CD8-positive, alpha-beta memory T cell (primary cell): Measurements from ENCODE around the gene SECISBP2L. TPM values are rescaled to one million over a fixed set of nuclear protein-coding genes. Genes with fewer than 3 reads are reported as not detected.
"Not testable (repeated sequence)": the region's sequence is repeated elsewhere in the genome, so short reads cannot be mapped to it uniquely, and the experiment has no call there.

Experiments
- CTCF ChIA-PET: fragments of 350-600 bp; sonication (Branson Sonifier 250); formaldehyde crosslinking; loops from one replicate; lab custom pipeline; 2021; ENCODE audit warnings: antibody characterized with exemption; lab: Charles Lee
- POLR2A ChIA-PET: fragments of 350-600 bp; sonication (Branson Sonifier 250); formaldehyde crosslinking; loops from one replicate; lab custom pipeline; 2021; ENCODE audit warnings: antibody characterized with exemption; lab: Charles Lee
- DNase-seq, 5 donors: peaks; one replicate each; pipeline versions ENCODE4 v3.0.0 to v3.0.0-alpha.2; 2020 to 2022; ENCODE audit warnings: mixed read lengths in 1 of 5
- H3K27ac ChIP-seq: one replicate; pipeline ENCODE4 v1.7.0; 2013; ENCODE audit warnings: low read depth, mild to moderate bottlenecking, low read length, moderate library complexity
- H3K27me3 ChIP-seq: 2 replicates; pipeline ENCODE4 v1.7.0; 2013; ENCODE audit warnings: low read length, mild to moderate bottlenecking; ENCODE audit not compliant: insufficient read depth, poor library complexity, severe bottlenecking
- H3K36me3 ChIP-seq: 2 replicates; pipeline ENCODE4 v1.7.0; 2013; ENCODE audit warnings: mild to moderate bottlenecking, low read length, moderate library complexity; ENCODE audit not compliant: insufficient read depth
- H3K4me1 ChIP-seq: 2 replicates; pipeline ENCODE4 v1.7.0; 2013; ENCODE audit warnings: mild to moderate bottlenecking, low read length, moderate library complexity; ENCODE audit not compliant: insufficient read depth
- H3K4me3 ChIP-seq: 2 replicates; pipeline ENCODE4 v1.7.0; 2013; ENCODE audit warnings: mild to moderate bottlenecking, low read length
- H3K9me3 ChIP-seq: 2 replicates; pipeline ENCODE4 v1.7.0; 2013; ENCODE audit warnings: mild to moderate bottlenecking, low read length
- H3K27ac Mint-ChIP-seq, 8 donors: one replicate each; pipeline ENCODE4 v1.8.0; 2020 to 2021; ENCODE audit warnings: mixed read lengths in 8 of 8, mild to moderate bottlenecking in 6 of 8, inconsistent platforms in 3 of 8, moderate library complexity in 3 of 8
- H3K27me3 Mint-ChIP-seq, 2 donors: one replicate each; pipeline ENCODE4 v1.8.0; 2020 to 2021; ENCODE audit warnings: mixed read lengths in 2 of 2, mild to moderate bottlenecking in 1 of 2, moderate library complexity in 1 of 2
- H3K36me3 Mint-ChIP-seq, 3 donors: one replicate each; pipeline ENCODE4 v1.8.0; 2020 to 2021; ENCODE audit warnings: mixed read lengths in 3 of 3, inconsistent platforms in 1 of 3, mild to moderate bottlenecking in 1 of 3
- H3K4me1 Mint-ChIP-seq, 3 donors: one replicate each; pipeline ENCODE4 v1.8.0; 2020 to 2021; ENCODE audit warnings: mixed read lengths in 3 of 3, inconsistent platforms in 1 of 3, mild to moderate bottlenecking in 1 of 3
- H3K4me3 Mint-ChIP-seq, 7 donors: one replicate each; pipeline ENCODE4 v1.8.0; 2020 to 2021; ENCODE audit warnings: mixed read lengths in 7 of 7, mild to moderate bottlenecking in 6 of 7, moderate library complexity in 4 of 7, inconsistent platforms in 2 of 7
- H3K9me3 Mint-ChIP-seq, 5 donors: one replicate each; pipeline ENCODE4 v1.8.0; 2020 to 2022; ENCODE audit warnings: mixed read lengths in 5 of 5, mild to moderate bottlenecking in 3 of 5, moderate library complexity in 2 of 5, inconsistent platforms in 1 of 5
- polyA plus RNA-seq: library from polyadenylated mRNA; unstranded; fragments of 300-500 nt; fragmentation: Illumina TruSeq; gene quantifications from one replicate; pipeline ENCODE4 v1.2.3, GENCODE V29; 2021
- total RNA-seq, 2 experiments: library from RNA; stranded (reverse); gene quantifications; one replicate each; pipeline ENCODE4 v1.2.3, GENCODE V29; 2021

SECISBP2L gene
- total and polyA plus RNA-seq, 3 experiments from 2014 or later = 24.7 to 28.1 (median 27.2) TPM

DNA sequence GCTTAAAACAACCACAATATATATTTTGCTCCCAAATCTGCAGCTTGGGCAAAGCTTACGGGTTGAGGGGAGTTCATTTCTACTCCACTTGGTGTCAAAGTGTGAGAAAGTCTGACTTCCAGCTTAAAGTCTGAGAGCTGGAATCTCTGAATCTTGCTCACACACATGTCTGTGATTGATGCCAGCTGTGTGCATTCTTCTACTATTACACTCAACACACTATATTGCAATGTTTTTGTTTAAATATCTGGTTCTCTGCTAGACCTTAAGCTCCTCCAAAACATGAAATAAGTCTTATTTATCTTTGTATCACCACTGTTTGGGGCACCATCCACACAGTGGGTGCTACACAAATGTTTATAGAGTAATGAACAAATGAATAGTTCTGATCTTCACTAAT, 36.7 kb upstream of the SECISBP2L start:
- DNase-seq = no peak
- POLR2A ChIA-PET = no interaction called here
- Mint-ChIP-seq H3K4me1 (no peaks in the 10 kb centered on the region), H3K4me3 (no peak overlapping the region), H3K27me3 (no peaks in the 10 kb centered on the region), H3K27ac (no peak overlapping the region), H3K36me3 (peaks cover 0 to 4% (median 0%) of the 10 kb centered on the region in 3 donors), H3K9me3 (no peaks in the 10 kb centered on the region)
- no peaks in the 10 kb centered on the region for H3K9me3 ChIP-seq
- H3K27ac ChIP-seq = no peak overlapping the region
- H3K4me1 ChIP-seq = no peaks in the 10 kb centered on the region
- H3K36me3 ChIP-seq = no peaks in the 10 kb centered on the region
- no peaks in the 10 kb centered on the region for H3K27me3 ChIP-seq
- CTCF ChIA-PET = no interaction called here
- no peak overlapping the region for H3K4me3 ChIP-seq

DNA sequence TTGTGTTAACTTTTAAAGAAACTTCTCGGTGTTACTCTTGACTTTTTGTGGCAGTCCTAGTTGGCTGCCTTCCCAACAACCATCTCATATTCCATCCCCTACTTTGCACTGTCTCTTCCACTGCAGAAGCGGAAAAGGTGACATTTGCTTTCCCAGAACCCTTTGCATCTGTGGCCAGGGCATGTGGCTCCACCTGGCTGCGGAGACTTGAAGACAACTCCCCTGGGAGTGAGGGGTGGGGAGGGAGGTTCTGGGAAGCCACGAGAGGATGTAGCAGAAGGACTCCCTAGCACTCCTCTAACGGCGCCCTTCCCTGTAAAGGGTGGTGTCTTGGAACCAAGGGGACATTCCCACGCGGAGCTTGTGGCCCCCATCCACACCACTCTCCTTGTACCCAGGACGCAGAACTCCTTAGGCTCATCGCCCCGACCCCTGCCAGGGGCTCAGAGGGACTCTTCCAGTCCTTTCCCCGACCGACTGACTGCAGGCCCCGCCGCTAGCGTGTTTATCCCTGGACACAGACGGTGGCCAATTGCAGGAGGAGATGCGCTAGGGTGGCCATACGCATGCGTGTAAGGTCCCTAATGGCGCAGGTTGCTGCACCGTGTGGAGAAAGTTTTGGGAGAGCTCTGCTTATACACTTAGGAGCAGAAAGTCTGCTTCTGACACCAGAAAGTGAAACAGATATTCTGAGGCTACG, 33.2 kb upstream of the SECISBP2L start:
- H3K27ac ChIP-seq = no peak overlapping the region
- Mint-ChIP-seq H3K4me3 (no peak overlapping the region), H3K27ac (no peak overlapping the region), H3K36me3 (peaks cover 0 to 4% (median 0%) of the 10 kb centered on the region in 3 donors), H3K27me3 (no peaks in the 10 kb centered on the region), H3K4me1 (no peaks in the 10 kb centered on the region), H3K9me3 (no peaks in the 10 kb centered on the region)
- no peaks in the 10 kb centered on the region for H3K27me3 ChIP-seq
- H3K9me3 ChIP-seq = no peaks in the 10 kb centered on the region
- H3K36me3 ChIP-seq = no peaks in the 10 kb centered on the region
- no peak overlapping the region for H3K4me3 ChIP-seq
- ChIA-PET CTCF (no interaction called here), POLR2A (no interaction called here)
- H3K4me1 ChIP-seq = no peaks in the 10 kb centered on the region
- DNase-seq = no peak

DNA sequence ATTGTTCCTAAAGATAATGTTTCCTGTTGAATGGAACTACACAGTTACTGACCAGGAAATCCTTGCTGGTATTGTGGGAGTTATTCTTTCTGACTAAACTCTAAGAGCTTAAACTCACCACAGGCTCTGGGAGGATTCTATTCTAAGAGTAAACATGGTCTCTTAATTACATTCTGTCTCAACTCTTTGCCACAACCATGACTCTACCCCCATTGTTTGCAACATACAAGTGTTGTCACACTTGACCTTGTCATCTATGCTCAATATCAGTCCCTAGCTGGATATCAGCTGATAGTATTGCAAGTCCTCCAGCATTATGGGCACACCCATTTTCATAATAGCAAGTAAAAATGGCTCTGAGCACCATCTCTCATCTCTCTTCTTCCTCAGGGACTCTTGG, 29.6 kb upstream of the SECISBP2L start:
- Histone ChIP-seq H3K27me3 (no peaks in the 10 kb centered on the region), H3K36me3 (no peaks in the 10 kb centered on the region), H3K4me1 (no peaks in the 10 kb centered on the region), H3K27ac (no peak overlapping the region), H3K9me3 (no peaks in the 10 kb centered on the region), H3K4me3 (no peak overlapping the region)
- DNase-seq = no peak
- ChIA-PET CTCF (no interaction called here), POLR2A (no interaction called here)
- Mint-ChIP-seq H3K27me3 (peaks cover 7 to 13% of the 10 kb centered on the region in 2 donors), H3K4me1 (no peaks in the 10 kb centered on the region), H3K4me3 (no peak overlapping the region), H3K27ac (no peak overlapping the region), H3K36me3 (peaks cover 0 to 2% (median 0%) of the 10 kb centered on the region in 3 donors), H3K9me3 (peaks cover 0 to 3% (median 0%) of the 10 kb centered on the region in 5 donors)

GRCh38 chr15:49074589-49075287, 28.5 kb upstream of the SECISBP2L start:
- H3K36me3 ChIP-seq, H3K27ac Mint-ChIP-seq, H3K4me1 Mint-ChIP-seq, H3K27me3 ChIP-seq, DNase-seq, CTCF ChIA-PET, H3K4me1 ChIP-seq, H3K27ac ChIP-seq, H3K4me3 ChIP-seq, H3K4me3 Mint-ChIP-seq, H3K9me3 Mint-ChIP-seq, POLR2A ChIA-PET, H3K9me3 ChIP-seq, H3K36me3 Mint-ChIP-seq: not testable (repeated sequence)
- peaks cover 12 to 25% of the 10 kb centered on the region in 2 donors for H3K27me3 Mint-ChIP-seq

- H3K9me3 ChIP-seq = no peaks in the 10 kb centered on the region
- H3K27me3 ChIP-seq = no peaks in the 10 kb centered on the region
- Mint-ChIP-seq H3K27me3 (peaks cover 14 to 34% of the 10 kb centered on the region in 2 donors), H3K36me3 (peaks cover 0 to 4% (median 0%) of the 10 kb centered on the region in 3 donors), H3K4me3 (no peak overlapping the region), H3K9me3 (peaks cover 0 to 1% (median 0%) of the 10 kb centered on the region in 5 donors), H3K27ac (no peak overlapping the region), H3K4me1 (no peaks in the 10 kb centered on the region)
- ChIA-PET CTCF (no interaction called here), POLR2A (no interaction called here)
- no peak for DNase-seq
- no peaks in the 10 kb centered on the region for H3K36me3 ChIP-seq
- peaks cover 9% of the 10 kb centered on the region for H3K4me1 ChIP-seq
- no peak overlapping the region for H3K4me3 ChIP-seq
- no peak overlapping the region for H3K27ac ChIP-seq
Observed at GRCh38 chr15:49066372-49066771, 20.1 kb upstream of the SECISBP2L start.

DNA sequence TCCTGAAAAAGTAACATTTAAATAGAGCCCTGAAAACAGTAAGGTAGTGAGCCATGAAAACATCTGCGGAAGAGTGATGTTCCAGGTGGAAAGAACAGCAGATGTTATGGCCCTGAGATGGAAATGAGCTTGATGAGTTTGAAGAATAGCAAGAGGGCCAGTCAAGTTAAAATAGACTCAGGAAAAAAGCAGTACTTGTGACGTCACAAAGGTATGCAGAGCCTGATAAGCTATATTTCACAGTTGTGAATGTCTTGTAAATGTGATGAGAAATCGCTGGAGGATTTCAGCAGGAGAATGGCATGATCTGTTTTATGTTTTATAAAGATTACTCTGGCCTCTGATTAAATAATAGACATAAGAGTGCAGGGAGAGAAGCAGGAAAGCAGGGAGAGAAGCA, 18.6 kb upstream of the SECISBP2L start:
- Histone ChIP-seq H3K9me3 (no peaks in the 10 kb centered on the region), H3K4me1 (peaks cover 23% of the 10 kb centered on the region), H3K4me3 (no peak overlapping the region), H3K36me3 (no peaks in the 10 kb centered on the region), H3K27me3 (no peaks in the 10 kb centered on the region), H3K27ac (no peak overlapping the region)
- peaks cover 12 to 20% of the 10 kb centered on the region in 2 donors for H3K27me3 Mint-ChIP-seq
- H3K27ac Mint-ChIP-seq = no peak overlapping the region
- ChIA-PET CTCF (no interaction called here), POLR2A (no interaction called here)
- H3K4me3 Mint-ChIP-seq = no peak overlapping the region
- peaks cover 0 to 4% (median 0%) of the 10 kb centered on the region in 3 donors for H3K36me3 Mint-ChIP-seq
- DNase-seq = no peak
- no peaks in the 10 kb centered on the region for H3K4me1 Mint-ChIP-seq
- peaks cover 0 to 1% (median 0%) of the 10 kb centered on the region in 5 donors for H3K9me3 Mint-ChIP-seq

DNA sequence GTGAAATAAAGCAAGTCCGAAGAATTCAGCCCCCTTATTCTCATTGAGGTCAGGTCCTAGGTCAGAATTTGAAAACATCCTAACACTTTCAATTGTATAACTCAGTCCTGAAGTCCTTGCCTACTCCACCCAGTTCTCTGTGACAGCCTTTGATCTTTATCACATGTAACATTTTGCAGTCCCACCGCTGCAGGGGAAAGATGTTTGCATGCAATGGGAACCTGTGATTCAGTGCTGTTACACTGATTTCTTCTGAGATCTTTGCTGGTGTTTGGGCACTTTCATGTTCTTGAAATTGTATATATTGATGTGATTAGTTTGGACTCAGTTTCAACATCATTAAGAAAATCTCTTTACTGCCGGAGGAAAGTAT, 18.0 kb upstream of the SECISBP2L start:
- peaks cover 0 to 4% (median 0%) of the 10 kb centered on the region in 3 donors for H3K36me3 Mint-ChIP-seq
- Histone ChIP-seq H3K27ac (no peak overlapping the region), H3K4me3 (no peak overlapping the region), H3K4me1 (peaks cover 25% of the 10 kb centered on the region), H3K9me3 (no peaks in the 10 kb centered on the region), H3K36me3 (no peaks in the 10 kb centered on the region), H3K27me3 (no peaks in the 10 kb centered on the region)
- ChIA-PET CTCF (no interaction called here), POLR2A (no interaction called here)
- no peaks in the 10 kb centered on the region for H3K4me1 Mint-ChIP-seq
- H3K4me3 Mint-ChIP-seq = no peak overlapping the region
- no peak overlapping the region for H3K27ac Mint-ChIP-seq
- H3K9me3 Mint-ChIP-seq = no peaks in the 10 kb centered on the region
- peaks cover 9 to 14% of the 10 kb centered on the region in 2 donors for H3K27me3 Mint-ChIP-seq
- DNase-seq = no peak

GRCh38 chr15:49063402-49064280, 17.4 kb upstream of the SECISBP2L start:
- H3K9me3 Mint-ChIP-seq = no peaks in the 10 kb centered on the region
- no peaks in the 10 kb centered on the region for H3K9me3 ChIP-seq
- no peaks in the 10 kb centered on the region for H3K27me3 ChIP-seq
- POLR2A ChIA-PET = no interaction called here
- no peaks in the 10 kb centered on the region for H3K36me3 ChIP-seq
- no peak overlapping the region for H3K27ac Mint-ChIP-seq
- H3K36me3 Mint-ChIP-seq = peaks cover 0 to 4% (median 0%) of the 10 kb centered on the region in 3 donors
- no peak overlapping the region for H3K4me3 ChIP-seq
- no peak for DNase-seq
- peaks cover 9 to 14% of the 10 kb centered on the region in 2 donors for H3K27me3 Mint-ChIP-seq
- H3K27ac ChIP-seq = no peak overlapping the region
- no peaks in the 10 kb centered on the region for H3K4me1 Mint-ChIP-seq
- CTCF ChIA-PET = no interaction called here
- H3K4me1 ChIP-seq = peaks cover 25% of the 10 kb centered on the region
- no peak overlapping the region for H3K4me3 Mint-ChIP-seq
